Smooth muscle cell (in vitro differentiated cells): ENCODE measurements around the gene PLD1. TPM values are rescaled to one million over a fixed set of nuclear protein-coding genes. Genes with fewer than 3 reads are reported as not detected.

Source experiments
- DNase-seq: peaks from one replicate; lab custom pipeline; 2025; ENCODE audit not compliant: unreplicated experiment; lab: John Stamatoyannopoulos, UW
- H2AFZ ChIP-seq: fragments of 200-600 bp; sonication (generic); 2 replicates; pipeline ENCODE4 v1.6.0; 2016; ENCODE audit warnings: antibody characterized with exemption, low read depth, mild to moderate bottlenecking
- H3F3A ChIP-seq: fragments of 200-600 bp; sonication (generic); 2 replicates; pipeline ENCODE4 v1.6.0; 2017; ENCODE audit warnings: antibody characterized with exemption, low read depth
- H3K27ac ChIP-seq: fragments of 200-600 bp; sonication (generic); 2 replicates; pipeline ENCODE4 v1.5.1; 2016; ENCODE audit warnings: low read depth, mild to moderate bottlenecking
- H3K27me3 ChIP-seq: fragments of 200-600 bp; sonication (generic); 2 replicates; pipeline ENCODE4 v1.6.1; 2016; ENCODE audit warnings: low read depth, mild to moderate bottlenecking
- H3K36me3 ChIP-seq: fragments of 200-600 bp; sonication (generic); 2 replicates; pipeline ENCODE4 v1.5.1; 2016; ENCODE audit warnings: low read depth
- H3K4me1 ChIP-seq: fragments of 200-600 bp; sonication (generic); 2 replicates; pipeline ENCODE4 v1.5.1; 2016; ENCODE audit warnings: low read depth
- H3K4me2 ChIP-seq: fragments of 200-600 bp; sonication (generic); 2 replicates; pipeline ENCODE4 v1.6.0; 2016; ENCODE audit warnings: mild to moderate bottlenecking
- H3K4me3 ChIP-seq: fragments of 200-600 bp; sonication (generic); 2 replicates; pipeline ENCODE4 v1.5.1; 2016; ENCODE audit warnings: mild to moderate bottlenecking
- H3K79me2 ChIP-seq: fragments of 200-600 bp; sonication (generic); 2 replicates; pipeline ENCODE4 v1.6.0; 2016; ENCODE audit warnings: low read depth, mild to moderate bottlenecking
- H3K9ac ChIP-seq: fragments of 200-600 bp; sonication (generic); 2 replicates; pipeline ENCODE4 v1.6.0; 2016; ENCODE audit warnings: low read depth
- H3K9me3 ChIP-seq: fragments of 200-600 bp; sonication (generic); replicated peaks from 2 replicates; pipeline ENCODE4 v1.5.1; 2016; ENCODE audit warnings: low read depth
- H4K20me1 ChIP-seq: fragments of 200-600 bp; sonication (generic); 2 replicates; pipeline ENCODE4 v1.6.0; 2016; ENCODE audit warnings: low read depth
- WGBS: methylation state at CpG from one replicate; pipeline ENCODE4 v1.1.7; 2016; ENCODE audit warnings: low lambda C conversion rate; 5-methylcytosine and 5-hydroxymethylcytosine counted together
- polyA plus RNA-seq: library from polyadenylated mRNA; unstranded; fragments of >200 nt; fragmentation: Nextera tagmentation; extraction: Ambion mirVana; gene quantifications from 2 replicates; pipeline ENCODE4 v1.2.1, GENCODE V29; 2016
- total RNA-seq: library from RNA; depleted of rRNA; stranded (reverse); fragments of >200 nt; gene quantifications from 2 replicates; pipeline ENCODE4 v1.2.3, GENCODE V29; 2014
- TF ChIP-seq, protein P1 (sequence below): fragments of 200-600 bp; sonication (generic); IDR thresholded peaks from 2 replicates; pipeline ENCODE4 v1.5.1; 2017; ENCODE audit warnings: borderline replicate concordance, mild to moderate bottlenecking, antibody characterized with exemption; ENCODE audit not compliant: insufficient read depth, poor library complexity, severe bottlenecking

PLD1 gene
- total and polyA plus RNA-seq, 2 experiments from 2014 or later, result 15.2 to 36.1 TPM

DNA sequence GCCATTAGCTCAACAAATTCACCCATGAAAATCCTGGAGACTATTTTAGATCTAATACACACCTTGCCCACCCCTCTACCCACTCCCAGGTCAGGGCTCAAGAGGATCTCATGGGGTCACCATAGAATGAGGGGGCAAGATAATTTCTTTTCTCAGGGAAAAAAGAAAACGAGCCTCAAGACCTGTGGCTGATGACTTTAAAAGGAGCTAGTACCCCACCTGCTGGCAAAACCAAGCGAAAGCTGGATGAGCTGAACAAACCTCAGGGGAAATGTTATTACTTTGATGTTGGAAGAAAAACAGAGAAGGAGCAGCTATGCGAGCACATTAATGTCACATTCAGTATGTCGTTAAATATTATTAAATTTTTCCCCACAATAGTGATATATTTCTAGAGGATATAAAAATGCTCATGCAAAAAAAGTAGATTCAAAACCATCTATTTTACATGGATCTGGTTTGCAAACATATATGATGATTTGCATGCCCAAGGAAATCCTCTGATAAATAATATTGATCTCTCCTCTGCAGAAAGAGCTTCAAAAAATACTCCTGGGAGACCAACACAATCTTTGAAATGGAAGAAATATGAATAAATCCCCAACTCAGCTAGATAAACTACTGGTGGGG, 37.7 kb downstream of the PLD1 start:
- Histone ChIP-seq H3K9ac (no peak overlapping the region), H3K36me3 (no peaks in the 10 kb centered on the region), H4K20me1 (peaks cover 31% of the 10 kb centered on the region), H3K4me2 (no peak overlapping the region), H3K9me3 (no peaks in the 10 kb centered on the region), H3K27ac (peak overlapping the region; percentile 6), H3K4me3 (no peak overlapping the region), H3K27me3 (no peaks in the 10 kb centered on the region), H3K4me1 (no peaks in the 10 kb centered on the region), H2AFZ (no peak overlapping the region), H3F3A (no peaks in the 10 kb centered on the region), H3K79me2 (peaks cover 84% of the 10 kb centered on the region)
- 15% methylated on average over 4 of the region's 4 CpGs for WGBS
- TF ChIP-seq, protein P1, sequence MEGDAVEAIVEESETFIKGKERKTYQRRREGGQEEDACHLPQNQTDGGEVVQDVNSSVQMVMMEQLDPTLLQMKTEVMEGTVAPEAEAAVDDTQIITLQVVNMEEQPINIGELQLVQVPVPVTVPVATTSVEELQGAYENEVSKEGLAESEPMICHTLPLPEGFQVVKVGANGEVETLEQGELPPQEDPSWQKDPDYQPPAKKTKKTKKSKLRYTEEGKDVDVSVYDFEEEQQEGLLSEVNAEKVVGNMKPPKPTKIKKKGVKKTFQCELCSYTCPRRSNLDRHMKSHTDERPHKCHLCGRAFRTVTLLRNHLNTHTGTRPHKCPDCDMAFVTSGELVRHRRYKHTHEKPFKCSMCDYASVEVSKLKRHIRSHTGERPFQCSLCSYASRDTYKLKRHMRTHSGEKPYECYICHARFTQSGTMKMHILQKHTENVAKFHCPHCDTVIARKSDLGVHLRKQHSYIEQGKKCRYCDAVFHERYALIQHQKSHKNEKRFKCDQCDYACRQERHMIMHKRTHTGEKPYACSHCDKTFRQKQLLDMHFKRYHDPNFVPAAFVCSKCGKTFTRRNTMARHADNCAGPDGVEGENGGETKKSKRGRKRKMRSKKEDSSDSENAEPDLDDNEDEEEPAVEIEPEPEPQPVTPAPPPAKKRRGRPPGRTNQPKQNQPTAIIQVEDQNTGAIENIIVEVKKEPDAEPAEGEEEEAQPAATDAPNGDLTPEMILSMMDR, result peak; percentile 67
- DNase-seq, result no peak

DNA sequence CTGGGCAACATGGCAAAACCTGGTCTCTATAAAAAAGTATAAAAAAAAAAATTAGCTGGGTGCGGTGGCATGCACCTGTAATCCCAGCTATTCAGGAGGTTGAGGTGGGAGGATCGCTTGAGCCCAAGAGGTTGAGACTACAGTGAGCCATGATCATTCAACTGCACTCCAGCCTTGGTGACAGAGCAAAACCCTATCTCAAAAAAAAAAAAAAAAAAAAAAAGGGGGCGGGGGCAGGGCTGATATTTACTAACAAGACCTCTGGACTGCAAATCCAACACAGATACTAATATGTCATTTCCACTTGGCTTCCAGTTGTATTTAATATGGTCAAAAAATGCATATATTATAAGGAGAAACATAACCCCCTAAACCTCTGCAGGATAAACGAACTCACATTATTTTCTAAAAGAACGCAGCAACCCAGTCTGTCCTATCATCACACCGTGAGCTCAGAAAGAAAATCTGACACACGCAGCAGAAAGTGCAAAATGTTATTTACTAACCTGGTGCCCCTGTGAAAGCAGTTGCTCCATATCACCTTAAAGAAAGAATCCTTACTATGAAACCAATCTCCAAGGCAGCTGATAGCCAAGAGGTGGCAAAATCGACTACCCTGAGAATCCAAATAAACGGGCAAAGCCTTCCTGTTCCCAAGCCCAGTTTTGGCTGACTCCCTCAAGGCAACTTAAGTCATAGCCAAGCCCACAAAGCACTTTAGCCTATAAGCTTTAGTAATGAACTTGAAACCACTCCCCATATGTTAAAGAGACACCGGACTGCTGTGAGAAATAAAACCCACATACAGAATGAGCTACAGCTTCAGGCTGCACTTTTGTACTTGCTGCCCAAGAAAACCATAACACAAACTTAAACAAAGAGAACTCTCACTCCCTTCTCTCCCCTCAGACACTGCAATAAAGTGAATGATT, 39.3 kb downstream of the PLD1 start:
- Histone ChIP-seq H3K9ac (no peak overlapping the region), H3K4me2 (peak overlapping the region; percentile 73), H3K27me3 (no peaks in the 10 kb centered on the region), H3K79me2 (peaks cover 83% of the 10 kb centered on the region), H3K4me3 (peak overlapping the region; percentile 44), H3K27ac (peak overlapping the region; percentile 18), H4K20me1 (peaks cover 36% of the 10 kb centered on the region), H3K4me1 (no peaks in the 10 kb centered on the region), H3K36me3 (no peaks in the 10 kb centered on the region), H3F3A (no peaks in the 10 kb centered on the region), H3K9me3 (no peaks in the 10 kb centered on the region), H2AFZ (no peak overlapping the region)
- DNase-seq, result no peak
- 55% methylated on average over 10 of the region's 10 CpGs for WGBS
- TF ChIP-seq, protein P1, result no peak

DNA sequence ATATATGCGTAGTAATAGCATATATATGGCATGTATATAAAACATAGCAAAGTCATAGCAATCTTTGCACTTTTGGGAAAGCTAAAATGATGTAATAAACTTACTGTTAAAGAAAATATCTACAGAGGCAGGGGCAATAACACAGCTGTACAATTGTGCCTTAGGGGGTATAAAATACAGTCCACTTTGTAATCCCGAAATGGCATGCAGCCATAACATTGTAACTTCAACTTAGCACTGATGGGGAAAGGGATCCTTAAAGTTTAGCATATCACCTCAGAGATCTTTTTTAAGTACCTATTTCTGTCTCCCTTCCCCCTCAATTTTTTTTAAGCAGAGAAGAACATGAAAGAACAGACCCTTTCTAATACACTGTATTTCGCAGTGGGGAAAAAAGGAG, 40.8 kb downstream of the PLD1 start:
- Histone ChIP-seq H3F3A (no peaks in the 10 kb centered on the region), H3K9me3 (no peaks in the 10 kb centered on the region), H3K4me3 (peak overlapping the region; percentile 44), H2AFZ (no peak overlapping the region), H3K79me2 (peaks cover 69% of the 10 kb centered on the region), H4K20me1 (peaks cover 36% of the 10 kb centered on the region), H3K36me3 (no peaks in the 10 kb centered on the region), H3K27me3 (no peaks in the 10 kb centered on the region), H3K27ac (no peak overlapping the region), H3K9ac (no peak overlapping the region), H3K4me1 (no peaks in the 10 kb centered on the region), H3K4me2 (no peak overlapping the region)
- DNase-seq, result no peak
- TF ChIP-seq, protein P1, result no peak
- WGBS, result 82% methylated on average over 3 of the region's 3 CpGs
